ENCODE data around the gene SAP130.

Gene SAP130

DNA sequence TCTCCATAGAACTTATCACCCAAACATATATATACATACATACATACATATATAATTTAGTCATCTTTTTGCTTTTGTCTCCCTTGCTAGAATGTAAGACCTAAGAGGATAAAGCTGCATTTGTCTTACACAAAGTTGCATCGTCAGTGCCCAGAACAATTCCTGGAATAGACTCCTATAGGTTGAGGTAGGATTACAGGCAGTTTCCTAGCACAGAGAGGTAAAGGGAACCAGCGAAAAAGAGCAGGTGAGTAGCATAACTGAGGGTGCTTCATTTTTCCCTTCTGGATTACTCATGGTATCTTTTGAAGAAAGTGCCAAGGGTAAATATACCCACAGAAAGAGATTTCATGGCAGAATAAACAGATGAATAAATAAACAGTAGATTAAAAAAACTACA lies 74.0 kb downstream of the SAP130 start:
- TF ChIP-seq ZFX (IDR thresholded peaks at IDR 0.05; ENCODE audit: borderline replicate concordance): no peak
- TF ChIP-seq, protein P1, sequence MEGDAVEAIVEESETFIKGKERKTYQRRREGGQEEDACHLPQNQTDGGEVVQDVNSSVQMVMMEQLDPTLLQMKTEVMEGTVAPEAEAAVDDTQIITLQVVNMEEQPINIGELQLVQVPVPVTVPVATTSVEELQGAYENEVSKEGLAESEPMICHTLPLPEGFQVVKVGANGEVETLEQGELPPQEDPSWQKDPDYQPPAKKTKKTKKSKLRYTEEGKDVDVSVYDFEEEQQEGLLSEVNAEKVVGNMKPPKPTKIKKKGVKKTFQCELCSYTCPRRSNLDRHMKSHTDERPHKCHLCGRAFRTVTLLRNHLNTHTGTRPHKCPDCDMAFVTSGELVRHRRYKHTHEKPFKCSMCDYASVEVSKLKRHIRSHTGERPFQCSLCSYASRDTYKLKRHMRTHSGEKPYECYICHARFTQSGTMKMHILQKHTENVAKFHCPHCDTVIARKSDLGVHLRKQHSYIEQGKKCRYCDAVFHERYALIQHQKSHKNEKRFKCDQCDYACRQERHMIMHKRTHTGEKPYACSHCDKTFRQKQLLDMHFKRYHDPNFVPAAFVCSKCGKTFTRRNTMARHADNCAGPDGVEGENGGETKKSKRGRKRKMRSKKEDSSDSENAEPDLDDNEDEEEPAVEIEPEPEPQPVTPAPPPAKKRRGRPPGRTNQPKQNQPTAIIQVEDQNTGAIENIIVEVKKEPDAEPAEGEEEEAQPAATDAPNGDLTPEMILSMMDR (IDR thresholded peaks at IDR 0.05): no peak
- no peak overlapping the region for H3K27ac ChIP-seq

DNA sequence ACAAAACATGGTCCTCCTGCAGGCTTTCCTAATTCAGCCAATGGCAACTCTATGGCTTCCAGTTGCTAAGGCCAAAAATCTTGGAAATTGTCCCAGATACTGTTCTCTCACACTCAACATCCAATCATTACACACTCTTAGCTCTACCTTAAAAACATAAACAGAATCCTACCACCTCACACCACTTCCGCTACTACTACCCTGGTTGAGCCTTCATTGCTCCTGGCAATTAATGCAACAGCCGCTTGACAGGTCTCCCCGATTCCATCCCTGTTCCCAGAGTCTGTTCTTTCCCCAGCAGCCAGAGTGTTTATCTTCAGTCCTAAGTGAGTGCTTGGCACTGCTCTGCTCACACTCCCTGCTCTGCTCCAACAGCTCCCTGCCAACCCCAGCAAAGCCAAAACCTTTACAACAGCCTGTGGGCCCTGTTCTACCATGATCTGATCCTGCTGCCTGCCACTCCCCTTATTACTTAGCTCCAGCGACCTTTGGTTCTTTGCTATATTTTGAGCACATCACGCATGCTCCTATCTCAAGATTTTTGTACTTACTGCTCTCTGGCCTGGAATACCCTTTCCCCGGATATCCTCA lies 74.6 kb downstream of the SAP130 start:
- TF ChIP-seq, protein P1 (IDR thresholded peaks at IDR 0.05): no peak
- TF ChIP-seq ZFX (IDR thresholded peaks at IDR 0.05; ENCODE audit: borderline replicate concordance): no peak
- no peak overlapping the region for H3K27ac ChIP-seq

DNA sequence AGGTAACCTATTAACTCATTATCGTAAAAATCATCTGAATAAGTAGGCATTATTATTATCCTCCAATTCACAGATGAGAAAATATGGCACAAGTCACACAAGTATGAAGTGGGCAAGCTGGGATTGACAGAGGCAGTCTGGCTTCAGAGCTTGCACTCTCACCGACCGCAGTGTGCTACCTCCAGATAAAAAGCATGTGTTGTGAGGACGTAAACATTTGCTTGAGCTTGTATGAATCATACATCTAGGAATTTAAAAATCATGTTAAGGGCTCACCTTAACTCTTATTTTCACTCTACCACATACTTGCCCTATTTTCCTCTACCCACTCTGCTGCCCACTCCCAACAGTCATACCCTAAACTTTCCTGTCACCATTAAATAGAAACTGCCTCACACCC lies 76.8 kb downstream of the SAP130 start:
- no peak overlapping the region for H3K27ac ChIP-seq
- TF ChIP-seq, protein P1 (IDR thresholded peaks at IDR 0.05): no peak

DNA sequence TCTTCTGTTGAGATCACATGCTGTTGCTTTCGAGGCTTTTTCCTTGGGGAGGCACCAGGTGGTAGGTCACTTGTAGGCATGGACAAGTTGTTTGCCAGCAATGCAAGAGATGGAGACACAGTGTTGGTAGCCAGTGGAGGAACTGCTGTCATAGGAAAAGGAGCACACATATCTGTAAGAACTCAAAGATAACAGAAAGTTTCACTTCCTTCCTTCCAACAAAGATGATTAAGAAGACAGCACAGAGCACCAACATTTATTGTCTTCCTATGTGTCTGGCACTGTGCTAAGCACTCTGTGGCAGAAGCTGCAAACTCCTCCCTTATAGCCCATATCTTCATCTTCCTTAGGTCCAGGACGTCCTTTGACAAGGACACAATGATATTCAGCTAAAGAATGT lies 77.6 kb downstream of the SAP130 start:
- TF ChIP-seq, protein P1 (IDR thresholded peaks at IDR 0.05): no peak
- TF ChIP-seq ZFX (IDR thresholded peaks at IDR 0.05; ENCODE audit: borderline replicate concordance): no peak
- no peak overlapping the region for H3K27ac ChIP-seq

DNA sequence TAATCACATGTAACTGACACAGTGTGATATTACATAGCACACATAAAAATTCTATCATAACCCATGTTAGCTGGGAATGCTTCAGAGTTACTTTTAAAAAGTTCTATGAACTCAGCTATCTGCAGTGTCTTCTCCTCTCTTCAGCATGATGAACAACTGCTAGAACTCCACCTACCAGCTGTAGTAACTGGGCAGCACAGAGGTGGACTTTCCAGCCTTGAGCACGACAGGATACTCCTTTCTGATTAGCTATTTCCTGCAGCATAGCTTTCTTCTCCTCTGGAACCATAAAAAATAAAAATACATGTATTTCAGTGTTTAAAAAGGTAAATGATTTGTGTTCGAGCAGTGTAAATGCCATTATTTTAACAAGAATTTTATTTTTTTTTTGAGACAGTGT lies 82.6 kb downstream of the SAP130 start:
- H3K27ac ChIP-seq: no peak overlapping the region
- TF ChIP-seq, protein P1 (IDR thresholded peaks at IDR 0.05): no peak
- TF ChIP-seq ZFX (IDR thresholded peaks at IDR 0.05; ENCODE audit: borderline replicate concordance): no peak

DNA sequence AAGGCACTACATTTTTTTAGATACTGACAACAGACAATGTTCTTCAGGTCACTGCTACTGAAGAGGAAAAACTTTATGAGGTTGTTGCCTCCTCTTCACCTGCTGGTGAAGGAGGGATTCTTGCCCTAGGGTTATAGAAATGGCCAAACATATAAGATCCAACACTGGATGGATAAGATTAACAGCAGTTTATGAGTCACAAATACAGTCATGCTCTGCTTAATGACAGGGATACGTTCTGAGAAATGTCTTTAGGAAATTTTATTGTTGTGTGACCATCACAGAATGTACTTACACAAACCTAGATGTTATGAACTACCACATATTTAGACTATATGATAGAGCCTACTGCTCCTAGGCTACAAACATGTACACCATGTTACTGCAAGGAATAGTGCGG lies 84.7 kb downstream of the SAP130 start:
- no peak overlapping the region for H3K27ac ChIP-seq
- TF ChIP-seq ZFX (IDR thresholded peaks at IDR 0.05; ENCODE audit: borderline replicate concordance): no peak
- TF ChIP-seq, protein P1 (IDR thresholded peaks at IDR 0.05): no peak

DNA sequence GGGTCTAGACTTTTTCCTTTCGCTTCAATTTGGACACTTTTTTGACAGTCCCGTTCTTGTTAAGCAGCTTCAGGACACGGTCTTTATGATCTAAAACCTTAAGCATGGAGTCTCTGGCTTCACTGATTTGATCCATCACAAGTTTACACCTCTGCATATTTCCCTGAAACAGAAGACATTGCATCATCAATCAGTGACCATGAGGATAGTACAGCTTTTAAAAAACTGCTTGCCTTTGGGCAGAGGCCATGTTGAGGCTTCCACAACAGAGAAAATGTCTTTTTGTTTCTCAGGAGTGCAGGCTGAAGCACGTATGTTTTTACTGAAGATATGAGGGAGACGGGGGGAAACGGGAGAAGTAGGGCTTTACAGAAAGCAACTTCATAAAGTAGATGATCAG lies 85.9 kb downstream of the SAP130 start:
- TF ChIP-seq, protein P1 (IDR thresholded peaks at IDR 0.05): no peak
- no peak for TF ChIP-seq ZFX (IDR thresholded peaks at IDR 0.05; ENCODE audit: borderline replicate concordance)
- H3K27ac ChIP-seq: no peak overlapping the region

All from 22Rv1 (cell line).